HG02798 (cell line): ENCODE data around the gene GRK5.

Experiments
- ATAC-seq: cut with Tn5 transposase; IDR thresholded peaks from one replicate; pipeline ENCODE4 v1.9.1; 2021; ENCODE audit warnings: mild to moderate bottlenecking; ENCODE audit not compliant: unreplicated experiment, poor library complexity

The GRK5 gene

DNA sequence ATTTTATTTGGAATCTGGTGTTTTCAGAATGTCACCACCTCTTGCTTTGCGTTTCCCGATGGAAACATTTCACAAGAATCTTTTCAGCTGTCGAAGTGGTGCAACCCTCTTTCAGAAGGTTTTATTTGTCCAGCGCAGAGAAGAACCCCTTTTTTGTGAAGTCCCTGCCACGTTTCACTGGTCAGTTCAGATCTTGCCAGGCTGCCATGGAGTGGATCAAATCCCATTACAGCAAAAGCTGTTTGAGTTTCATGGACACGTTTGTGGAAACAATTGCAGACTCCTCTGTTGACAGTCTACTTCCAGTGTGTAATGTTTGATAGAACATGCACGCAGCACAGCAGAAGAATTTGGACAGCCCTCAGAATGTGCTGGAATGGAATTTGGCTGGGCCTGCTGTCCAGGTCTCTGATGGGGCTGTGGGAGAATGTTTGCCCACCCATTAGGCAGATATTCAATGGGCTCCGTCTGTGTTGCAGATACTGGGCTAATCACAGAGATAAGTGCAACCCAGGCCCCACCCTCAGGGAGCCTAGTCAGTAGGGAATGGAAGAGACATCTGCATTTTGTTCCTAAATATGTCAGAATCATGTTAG is 143.2 kb downstream of the GRK5 start:
- ATAC-seq = no peak

DNA sequence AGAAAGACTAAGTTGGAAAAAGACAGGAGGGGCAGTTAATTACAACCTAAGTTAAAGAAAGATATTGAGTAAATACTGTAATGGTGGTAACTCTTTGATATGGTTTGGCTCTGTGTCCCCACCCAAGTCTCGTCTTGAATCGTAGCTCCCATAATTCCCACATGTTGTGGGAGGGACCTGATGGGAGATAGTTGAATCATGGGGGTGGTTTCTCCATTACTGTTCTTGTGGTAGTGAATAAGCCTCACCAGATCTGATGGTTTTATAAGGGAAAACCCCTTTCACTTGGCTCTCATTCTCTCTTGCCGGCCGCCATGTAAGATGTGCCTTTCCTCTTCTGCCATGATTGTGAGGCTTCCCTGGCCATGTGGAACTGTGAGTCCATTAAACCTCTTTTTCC is 143.8 kb downstream of the GRK5 start:
- ATAC-seq = no peak

DNA sequence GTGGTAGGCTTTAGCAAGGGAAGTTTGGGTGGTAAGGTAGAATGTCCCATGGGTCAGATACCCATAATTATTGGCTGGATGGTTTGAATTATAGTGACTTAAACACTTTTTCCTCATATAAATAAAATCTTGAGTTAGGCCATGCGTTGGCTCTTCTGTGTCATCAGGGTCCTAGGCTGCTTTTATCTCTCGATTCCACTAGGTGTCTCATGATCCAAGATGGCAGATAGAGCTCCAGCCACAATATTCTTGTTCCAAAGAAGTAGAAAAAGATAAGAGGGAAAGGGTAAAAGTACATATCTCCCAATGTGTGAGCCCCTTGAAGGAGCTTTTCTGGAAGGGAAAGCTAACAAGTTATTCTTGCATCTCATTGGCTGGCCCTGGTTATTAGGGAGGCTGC is 144.7 kb downstream of the GRK5 start:
- no peak for ATAC-seq

DNA sequence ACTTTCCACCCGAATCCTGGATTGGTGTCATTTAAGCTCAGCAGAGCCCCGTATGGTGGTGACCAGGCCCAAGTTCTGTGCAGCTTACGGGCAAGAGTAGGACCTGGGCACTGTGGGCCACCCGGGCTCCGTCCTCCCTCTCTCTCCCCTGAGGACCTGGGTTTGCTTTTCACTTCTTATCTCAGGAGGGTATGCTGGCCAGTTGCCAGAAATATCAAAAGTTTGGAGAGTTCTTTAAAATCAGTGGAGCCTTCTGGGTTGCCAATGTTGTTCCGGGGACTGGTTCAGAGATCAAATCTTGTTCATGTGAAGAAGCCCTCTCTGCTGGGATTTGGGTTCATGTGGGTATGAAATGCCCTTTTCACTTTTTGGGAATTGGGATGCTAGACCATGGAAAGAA is 145.4 kb downstream of the GRK5 start:
- ATAC-seq = no peak

DNA sequence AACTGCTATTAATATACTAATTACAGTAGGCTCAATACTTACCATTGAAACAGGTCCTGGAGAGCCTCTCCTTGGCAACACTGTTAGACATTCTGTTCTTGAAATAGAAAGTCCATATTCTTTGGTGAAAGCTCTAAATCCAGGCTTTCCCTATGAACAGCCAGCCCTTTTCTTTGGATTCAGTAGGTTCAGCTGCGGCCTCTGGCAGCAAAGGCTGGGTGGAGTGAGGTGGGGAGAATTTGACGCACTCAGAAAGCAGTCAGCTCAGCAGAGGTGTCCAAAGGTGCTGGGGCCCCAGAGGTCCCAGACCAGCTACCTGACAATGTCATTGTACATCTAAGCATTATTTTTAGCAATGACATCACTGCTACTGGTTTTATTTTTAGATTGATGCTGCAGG is 146.1 kb downstream of the GRK5 start:
- ATAC-seq = no peak

DNA sequence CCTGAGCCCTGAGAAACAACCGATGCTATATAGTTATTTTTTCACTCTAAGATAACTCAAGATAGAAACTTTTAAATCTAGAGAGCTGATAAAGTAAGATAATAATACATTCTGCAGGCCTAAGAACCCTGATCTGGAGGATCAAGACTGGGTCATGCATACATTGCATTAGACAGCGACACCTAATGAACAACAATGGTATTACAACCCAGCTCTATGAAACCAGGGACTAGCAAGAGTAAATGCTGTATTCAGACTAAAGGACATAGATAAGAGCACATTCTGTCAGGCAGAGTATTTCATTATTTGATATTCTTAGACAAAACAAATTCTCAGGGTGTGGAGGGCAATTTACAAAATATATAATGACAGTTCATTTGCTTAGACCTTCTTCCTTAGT is 148.6 kb downstream of the GRK5 start:
- ATAC-seq = no peak

DNA sequence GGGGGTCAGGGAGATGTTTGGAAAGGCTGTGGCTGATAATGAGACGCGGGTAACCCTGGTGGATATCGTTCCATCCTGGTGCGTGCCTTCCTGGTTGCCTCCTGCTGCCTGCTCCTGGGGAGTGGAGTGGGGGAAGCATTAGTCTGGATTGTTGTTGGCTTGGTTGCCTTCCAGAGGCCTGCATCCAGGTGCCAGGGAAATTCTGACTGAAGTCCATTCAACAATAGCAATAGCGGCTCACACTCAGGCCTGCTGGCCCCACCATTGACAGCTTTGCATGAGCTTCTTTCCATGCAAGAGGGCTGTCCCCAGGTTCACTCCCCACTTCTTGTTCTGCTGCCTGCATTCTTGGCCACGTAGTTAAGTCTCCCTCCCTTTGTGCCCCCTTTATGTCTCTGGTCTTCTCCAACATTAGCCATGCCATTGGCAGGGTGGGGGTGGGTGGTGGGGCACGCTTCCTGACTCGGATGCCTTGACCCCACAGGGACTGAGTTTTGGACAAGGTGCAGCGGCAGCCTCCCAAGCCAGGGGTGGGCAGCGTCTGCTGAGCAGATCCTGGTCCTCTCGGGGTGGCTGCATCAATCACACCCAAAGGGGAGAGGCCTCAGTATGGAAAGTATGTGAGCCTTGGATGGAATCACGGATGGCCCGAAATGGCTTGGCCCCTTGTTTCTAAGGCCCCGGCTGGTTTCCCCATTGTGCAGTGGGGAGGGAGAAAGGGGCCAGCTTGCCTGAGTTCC is 150.2 kb downstream of the GRK5 start:
- ATAC-seq = no peak

DNA sequence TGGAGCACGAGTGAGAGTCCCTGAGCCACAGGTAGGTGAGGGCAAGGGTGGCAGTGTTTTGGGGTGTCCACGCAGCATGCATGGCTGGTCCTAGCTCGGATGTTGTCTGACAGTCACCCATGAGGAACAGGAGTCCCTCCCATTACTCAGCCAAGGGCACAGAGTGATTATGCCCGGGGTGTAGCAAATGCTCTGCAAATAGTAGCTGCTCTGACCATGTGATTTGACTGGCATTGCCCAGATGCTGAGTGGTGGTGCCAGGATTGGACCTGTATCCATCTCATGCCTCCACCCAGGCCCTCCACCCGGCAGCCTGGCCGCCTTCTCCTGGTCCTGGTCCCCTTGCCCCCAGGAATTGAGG is 150.8 kb downstream of the GRK5 start:
- no peak for ATAC-seq

DNA sequence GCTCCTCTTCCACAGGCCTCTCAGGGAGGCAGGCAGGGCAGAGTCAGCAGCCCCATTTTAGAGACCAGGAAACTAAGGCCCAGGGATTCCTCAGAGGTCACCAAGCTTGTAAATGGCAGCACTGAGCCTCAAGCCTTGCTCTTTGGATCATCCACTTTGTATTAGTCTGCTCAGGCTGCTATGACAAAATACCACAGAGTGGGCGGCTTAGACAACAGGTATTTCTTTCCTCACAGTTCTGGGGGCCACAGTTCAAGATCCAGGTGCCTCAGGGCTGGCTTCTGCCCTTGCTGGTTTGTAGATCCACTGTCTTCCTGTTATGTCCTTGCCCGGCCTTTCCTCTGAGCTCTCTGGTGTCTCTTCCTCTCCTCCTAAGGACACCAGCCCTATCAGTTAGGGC is 151.2 kb downstream of the GRK5 start:
- no peak for ATAC-seq

DNA sequence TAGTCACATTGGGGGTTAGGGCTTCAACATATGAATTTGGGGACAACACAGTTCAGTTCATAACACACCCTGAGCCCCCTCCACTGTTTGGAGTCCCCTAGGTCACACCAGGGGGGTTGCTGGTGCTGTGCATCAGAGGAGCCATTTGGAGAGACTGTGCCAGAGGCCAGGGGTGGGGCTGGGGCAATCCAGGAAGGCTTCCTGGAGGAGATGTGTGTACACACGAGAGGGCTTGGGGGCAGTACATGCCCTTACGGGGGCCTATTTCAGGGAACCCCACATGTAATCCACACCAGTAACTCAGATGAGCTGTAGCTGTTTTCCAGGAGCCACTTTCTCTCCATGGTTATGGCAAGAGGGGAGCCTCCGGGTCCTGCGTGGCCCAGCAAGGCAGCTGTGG is 151.7 kb downstream of the GRK5 start:
- no peak for ATAC-seq

DNA sequence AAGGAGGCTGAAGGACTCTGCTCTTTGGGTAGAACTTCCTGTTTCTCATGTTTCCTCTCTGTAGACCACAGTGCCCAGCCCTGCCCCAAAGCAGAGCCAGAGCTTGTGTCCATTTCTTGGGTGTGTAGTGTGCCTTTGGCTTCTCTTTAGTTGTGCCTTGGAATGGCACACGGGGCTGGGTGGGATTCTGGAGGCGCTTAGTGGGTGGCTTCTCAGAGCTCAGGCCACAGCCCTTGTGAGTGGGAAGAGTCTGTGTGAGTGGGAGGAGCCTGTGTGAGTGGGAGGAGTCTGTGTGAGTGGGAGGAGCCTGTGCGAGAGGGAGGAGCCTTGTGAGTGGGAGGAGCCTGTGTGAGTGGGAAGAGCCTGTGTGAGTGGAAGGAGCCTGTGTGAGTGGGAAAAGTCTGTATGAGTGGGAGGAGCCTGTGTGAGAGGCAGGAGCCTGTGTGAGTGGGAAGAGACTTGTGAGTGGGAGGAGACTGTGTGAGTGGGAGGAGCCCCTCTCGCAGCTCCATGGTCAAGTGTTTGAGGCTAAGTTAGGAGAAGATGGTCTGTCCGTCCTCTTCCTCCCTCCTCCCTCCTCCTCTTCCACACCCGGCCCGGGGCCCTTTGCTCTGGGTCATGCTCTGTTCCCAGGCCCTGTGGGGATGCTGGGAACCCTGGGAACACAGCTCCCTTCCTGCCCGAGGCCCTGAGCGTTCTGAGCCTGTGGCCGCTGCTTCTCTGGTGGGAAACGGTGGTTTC is 153.0 kb downstream of the GRK5 start:
- ATAC-seq = no peak

DNA sequence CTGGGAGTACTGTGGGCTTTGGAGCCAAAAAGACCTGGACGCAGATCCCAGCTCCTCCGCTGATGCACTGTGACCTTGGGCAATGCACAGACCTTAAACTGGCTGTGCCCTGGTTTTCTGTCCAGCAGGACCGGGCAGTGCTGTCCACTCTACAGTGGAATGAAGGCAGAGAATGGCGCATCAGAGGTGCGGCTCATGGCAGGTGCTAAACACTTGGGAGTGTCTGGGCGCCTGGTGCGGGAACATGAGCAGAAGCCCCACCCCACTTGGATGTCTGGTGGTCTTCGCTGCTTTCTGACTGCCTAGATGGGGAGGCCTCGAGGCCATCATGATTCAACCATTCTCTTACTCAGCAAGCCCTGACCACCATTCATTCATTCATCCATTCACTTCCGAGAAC is 153.7 kb downstream of the GRK5 start:
- ATAC-seq = no peak

DNA sequence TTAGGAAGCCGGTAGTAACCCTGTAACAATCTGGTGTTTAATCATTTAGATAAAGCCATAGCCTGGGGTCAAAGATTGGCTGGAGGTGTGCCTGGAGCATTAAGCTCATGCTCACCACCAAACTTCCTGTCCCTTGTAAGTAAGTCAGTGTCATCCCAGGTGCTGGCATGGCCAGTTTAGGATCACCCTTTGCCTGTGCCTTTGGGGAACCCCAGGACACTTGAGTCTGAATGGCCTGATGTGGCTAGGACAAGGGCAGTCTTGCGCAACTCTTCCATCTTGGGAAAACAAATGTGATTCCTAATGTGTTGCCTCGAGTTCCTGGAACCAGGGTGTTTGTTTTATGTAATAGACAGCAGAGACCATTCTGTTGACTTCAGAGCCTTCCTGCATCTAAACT is 154.8 kb downstream of the GRK5 start:
- ATAC-seq = no peak

DNA sequence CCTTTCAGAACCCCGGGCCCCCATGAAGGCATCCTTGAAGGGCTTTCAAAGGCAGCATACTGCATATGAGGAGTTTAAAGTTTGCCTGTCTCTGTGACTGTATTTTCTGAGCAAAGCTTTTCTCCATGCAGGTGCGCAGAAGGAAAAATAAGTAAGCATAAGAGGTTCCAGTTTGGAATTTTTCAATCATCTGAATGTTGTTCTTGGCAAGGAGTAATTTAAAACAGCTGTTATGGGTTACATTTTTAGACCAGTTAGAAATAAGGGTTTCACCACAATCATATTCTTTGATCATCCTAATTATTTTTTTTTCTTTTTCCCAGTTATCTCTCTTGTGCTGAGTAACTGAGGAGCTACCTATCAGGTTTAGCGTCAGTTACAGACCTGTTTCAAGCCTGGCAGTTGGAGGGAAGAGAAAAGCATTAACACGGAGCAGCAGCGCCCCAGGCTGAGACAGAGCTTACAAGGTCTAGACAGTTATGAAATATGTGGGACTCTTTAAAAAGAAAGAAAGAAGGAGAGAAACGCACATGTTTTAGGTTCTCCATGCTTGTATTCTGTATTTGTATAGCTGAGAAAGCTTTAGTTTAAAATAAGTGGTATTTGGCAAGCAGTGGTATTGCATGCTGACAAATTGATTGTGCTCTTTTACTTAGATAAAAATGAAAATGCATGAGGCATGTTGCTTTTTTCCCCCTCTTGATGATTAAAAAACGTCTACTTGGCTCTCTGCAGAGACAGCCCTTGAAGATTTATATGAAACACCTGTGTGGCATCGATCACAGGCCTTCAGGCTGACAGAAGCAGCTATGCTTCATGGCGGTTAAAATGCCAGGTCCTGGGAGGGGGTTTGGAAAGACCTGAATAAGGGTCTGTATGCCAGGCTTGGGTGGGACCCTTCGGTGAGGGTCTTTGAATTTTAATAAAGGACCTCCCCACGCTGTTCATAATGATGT is 157.6 kb downstream of the GRK5 start:
- no peak for ATAC-seq

DNA sequence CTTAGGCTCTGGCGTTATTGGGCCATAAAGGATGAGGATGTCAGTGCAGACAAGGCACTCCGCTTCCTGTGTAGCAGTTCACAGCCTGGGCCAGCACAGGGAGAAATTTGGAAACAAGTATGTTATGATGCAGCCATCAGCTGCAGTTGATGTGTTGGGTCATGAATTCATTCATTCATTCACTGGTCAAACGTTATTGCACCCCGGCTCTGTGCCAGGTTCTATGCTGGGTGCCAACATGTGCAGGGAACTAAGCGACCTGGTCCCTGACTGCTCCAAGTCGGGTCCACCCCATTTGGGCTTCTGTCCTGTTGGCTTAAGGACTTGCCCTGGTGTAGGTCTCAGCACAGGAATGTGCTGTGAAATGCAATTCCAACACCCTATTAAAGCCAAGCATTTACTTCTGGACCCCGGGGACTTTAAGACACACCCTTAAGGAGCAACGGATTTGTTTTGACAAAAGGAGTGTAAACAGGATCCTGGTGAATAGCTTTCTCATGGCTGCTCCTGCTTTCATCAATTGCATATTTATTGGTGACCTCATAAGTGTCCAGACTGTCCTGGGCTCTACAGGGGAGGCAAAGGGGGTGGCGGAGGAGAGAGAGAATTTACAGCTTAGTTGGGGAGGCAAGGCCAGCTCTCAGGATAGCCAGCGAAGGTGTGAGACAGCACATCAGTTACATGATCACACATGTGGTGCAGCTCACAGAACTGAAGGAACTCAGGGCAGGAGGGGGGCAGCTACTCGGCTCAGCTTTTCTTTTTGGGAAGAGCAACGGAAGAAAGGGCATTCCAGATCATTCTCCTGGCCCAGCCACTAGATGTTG is 158.6 kb downstream of the GRK5 start:
- no peak for ATAC-seq

DNA sequence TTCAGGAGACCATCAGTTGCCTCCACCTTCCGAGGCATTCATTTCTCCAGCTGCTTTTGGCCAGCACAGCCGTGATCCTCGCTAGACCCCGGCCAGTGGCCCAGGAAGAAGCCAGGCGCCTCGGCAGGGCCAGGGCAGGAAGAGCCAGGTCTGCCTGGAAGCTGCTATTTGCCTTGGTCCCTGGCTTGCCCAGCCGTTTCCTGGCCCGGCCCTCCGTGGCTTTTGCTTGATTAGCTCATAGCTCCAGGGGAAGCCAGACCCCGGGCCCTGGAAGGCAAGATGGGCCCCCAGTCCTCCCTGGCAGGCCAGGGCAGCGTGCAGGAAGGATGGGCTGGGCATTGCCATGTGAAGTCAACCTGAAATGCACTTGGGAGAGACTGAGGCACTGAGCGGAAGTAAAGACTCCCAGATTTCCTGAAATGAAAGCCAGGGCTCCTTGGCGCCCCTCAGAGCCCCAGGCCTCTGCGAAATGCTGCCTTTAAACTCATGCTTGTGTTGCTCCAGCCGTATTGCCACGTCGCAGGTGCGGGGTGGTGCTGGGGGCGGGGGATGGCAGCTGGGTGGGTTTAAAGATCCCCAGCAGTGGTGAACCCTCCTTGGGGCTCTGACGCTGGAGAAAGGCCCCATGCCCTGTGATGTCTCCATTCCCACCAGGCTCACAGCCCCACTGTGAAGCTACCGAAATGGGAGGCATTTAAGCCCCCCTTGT is 160.6 kb downstream of the GRK5 start:
- no peak for ATAC-seq

DNA sequence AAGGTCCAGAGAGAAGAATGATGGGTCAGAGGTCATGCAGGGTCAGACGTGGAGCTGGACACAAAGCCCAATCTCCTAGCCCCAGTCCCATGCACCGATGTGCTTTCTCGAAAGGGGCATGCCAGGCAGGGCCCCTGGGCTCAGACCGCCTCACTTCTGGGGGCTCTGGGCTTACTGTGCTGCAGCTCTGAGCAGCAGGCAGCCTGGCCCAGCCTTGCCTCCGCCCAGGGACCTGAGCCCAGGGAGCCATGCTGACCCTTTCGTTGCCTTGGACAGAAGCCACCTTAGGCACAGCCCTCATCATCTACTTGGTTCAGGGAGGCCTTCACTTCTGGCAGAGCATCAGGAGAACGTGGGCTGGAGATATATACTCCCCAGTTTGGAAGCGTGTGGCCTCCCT is 161.2 kb downstream of the GRK5 start:
- no peak for ATAC-seq

DNA sequence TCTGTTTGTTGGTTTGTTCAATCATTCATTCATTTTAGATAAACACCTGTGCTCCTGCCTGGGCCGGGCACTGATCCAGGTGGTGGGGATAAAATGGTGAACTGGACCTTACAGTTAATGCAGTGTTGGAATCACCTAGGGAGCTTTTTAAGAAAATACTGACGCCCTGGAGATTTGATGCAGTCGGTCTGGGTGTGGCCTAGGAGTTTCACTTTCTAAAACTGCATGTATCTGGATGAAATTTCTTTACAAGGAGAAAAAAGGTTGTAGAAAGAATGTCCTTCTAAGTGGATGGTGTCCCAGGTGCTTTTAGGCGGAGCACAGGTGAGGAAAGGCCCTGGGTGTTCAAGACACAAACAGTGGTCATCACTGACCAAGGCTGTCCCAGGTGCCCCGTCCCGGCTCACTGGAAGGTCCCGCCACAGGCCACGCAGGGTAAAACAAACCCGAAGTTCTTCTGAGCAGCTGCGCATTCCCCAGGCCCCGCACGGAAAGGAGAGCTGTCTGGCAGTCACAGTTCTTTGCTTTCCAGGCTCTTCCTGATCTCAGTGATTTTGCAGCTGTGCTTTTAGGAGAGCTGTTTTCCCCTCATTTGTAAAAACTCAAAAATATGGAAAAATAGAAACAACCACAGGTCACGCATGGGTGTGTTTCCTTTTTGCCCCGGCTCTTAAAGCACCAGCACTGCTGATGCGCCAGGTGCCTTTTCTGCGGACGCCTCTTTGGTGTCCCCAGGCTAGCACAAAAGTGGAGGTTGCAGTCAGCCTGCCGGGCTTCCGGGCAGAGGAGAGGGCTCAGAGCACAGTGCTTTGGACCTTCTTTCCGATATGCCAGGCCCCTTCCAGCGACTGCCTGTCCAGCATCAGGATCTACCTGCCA is 161.9 kb downstream of the GRK5 start:
- ATAC-seq = peak; percentile 79
